Aorta (tissue), 5 donors: ENCODE measurements around the gene COX6B2. TPM values are rescaled to one million over a fixed set of nuclear protein-coding genes. Genes with fewer than 3 reads are reported as not detected.
A peak's percentile ranks its signal among the peaks of the same experiment; 100 is the strongest.

ENCODE experiments used
- ATAC-seq: fragments of 200-7000 bp; cut with Tn5 transposase; one replicate; pipeline ENCODE4 v1.9.1; 2022; ENCODE audit warnings: moderate library complexity; ENCODE audit not compliant: low FRiP score
- DNase-seq, 2 donors: peaks; one replicate each; pipeline ENCODE4 v3.0.0-alpha.2; 2020
- H3K27ac ChIP-seq, 2 donors: one replicate each; pipeline ENCODE4 v1.5.1; 2013; ENCODE audit warnings: low read length in 2 of 2, mild to moderate bottlenecking in 2 of 2, moderate library complexity in 2 of 2, control low read depth in 1 of 2, inconsistent platforms in 1 of 2, low read depth in 1 of 2
- H3K27me3 ChIP-seq, 2 donors: one replicate each; pipeline ENCODE4 v1.6.1; 2013; ENCODE audit warnings: control low read depth in 1 of 2, low read length in 1 of 2, mild to moderate bottlenecking in 1 of 2, moderate library complexity in 1 of 2; ENCODE audit not compliant: insufficient read depth in 2 of 2, control insufficient read depth in 1 of 2
- H3K36me3 ChIP-seq, 2 donors: one replicate each; pipeline ENCODE4 v1.6.1; 2013; ENCODE audit warnings: control low read depth in 1 of 2, low read length in 1 of 2, mild to moderate bottlenecking in 1 of 2; ENCODE audit not compliant: insufficient read depth in 2 of 2, control insufficient read depth in 1 of 2
- H3K4me1 ChIP-seq, 2 donors: one replicate each; pipeline ENCODE4 v1.6.1; 2013; ENCODE audit warnings: low read length in 2 of 2, control low read depth in 1 of 2, mild to moderate bottlenecking in 1 of 2, moderate library complexity in 1 of 2; ENCODE audit not compliant: insufficient read depth in 2 of 2, control insufficient read depth in 1 of 2
- H3K4me3 ChIP-seq, 2 donors: one replicate each; pipeline ENCODE4 v1.5.1; 2013; ENCODE audit warnings: low read length in 2 of 2, control low read depth in 1 of 2, mild to moderate bottlenecking in 1 of 2
- H3K9me3 ChIP-seq: one replicate; pipeline ENCODE4 v1.6.1; 2013; ENCODE audit warnings: mild to moderate bottlenecking, low read length; ENCODE audit not compliant: control insufficient read depth
- WGBS, 2 donors: extraction: QIAGEN DNeasy Blood & Tissue Kit; methylation state at CpG; one replicate each; pipeline ENCODE4 v1.1.7; 2013; 5-methylcytosine and 5-hydroxymethylcytosine counted together
- intact Hi-C, 2 donors: fragments of 100-400 bp; cut with DNase I; formaldehyde crosslinking; loops; one replicate each; pipeline versions ENCODE4 v1.14.2 to v1.15.0; 2022
- polyA plus RNA-seq, 2 donors: library from polyadenylated mRNA; stranded (reverse); fragments of 200-250 nt; gene quantifications; one replicate each; pipeline ENCODE4 v1.2.3, GENCODE V29; 2013
- total RNA-seq, 2 donors: library from RNA; stranded (reverse); fragmentation: NEBNext Ultra II Directional; extraction: Animal tissue kit (Norgen Biotek cat#: 25700); gene quantifications; one replicate each; pipeline ENCODE4 v1.2.1, GENCODE V29; 2021
- donor health status: healthy with polysubstance abuse.
- donor health status: Bipolar disorder and iron deficiency.
- donor health status: DM: no; HTN: no; CAD: no.
- donor health status: DM: no; HTN: no; CAD: no.
- donor health status: DM: yes; HTN: yes; CAD: no.

Gene COX6B2
- total and polyA plus RNA-seq, 4 donors: 0.19 to 0.99 TPM; not detected in 2

DNA sequence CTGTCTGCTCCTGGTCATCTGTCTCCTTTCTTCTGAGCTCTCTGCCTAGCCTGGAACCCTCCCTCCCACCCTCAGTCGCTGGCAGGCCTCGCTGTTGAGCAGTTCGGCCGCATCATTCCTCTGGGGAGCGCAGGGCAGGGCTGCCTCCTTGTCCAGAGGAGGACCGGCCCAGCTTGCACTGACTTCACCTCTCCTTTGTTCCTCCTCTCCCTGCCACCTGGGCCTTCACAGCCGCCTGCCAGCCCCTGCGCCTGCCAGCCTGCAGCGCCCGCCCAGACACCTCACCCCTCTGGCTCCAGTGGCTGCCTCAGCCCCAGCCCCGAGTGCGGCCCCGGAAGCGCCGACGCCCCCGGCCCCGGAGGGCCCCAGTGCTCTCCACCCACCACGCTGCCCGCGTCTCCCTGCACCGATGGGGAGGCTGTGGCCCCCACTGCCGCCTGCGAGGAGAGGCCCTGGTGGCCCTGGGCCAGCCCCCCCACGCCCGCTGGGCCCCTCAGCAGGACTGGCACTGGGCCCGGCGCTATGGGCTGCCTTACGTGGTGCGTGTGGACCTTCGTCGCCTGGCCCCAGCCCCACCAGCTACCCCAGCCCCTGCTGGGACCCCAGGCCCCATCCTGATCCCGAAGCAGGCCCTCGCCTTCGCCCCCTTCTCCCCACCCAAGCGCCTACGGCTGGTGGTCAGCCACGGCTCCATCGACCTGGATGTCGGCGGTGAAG lies 7.6 kb downstream of the COX6B2 start:
- DNase-seq: no peak
- Histone ChIP-seq H3K9me3 (no peaks in the 10 kb centered on the region), H3K27me3 (no peaks in the 10 kb centered on the region), H3K27ac (no peak overlapping the region), H3K4me3 (no peak overlapping the region), H3K4me1 (no peaks in the 10 kb centered on the region), H3K36me3 (no peaks in the 10 kb centered on the region)
- no peak for ATAC-seq
- WGBS, 2 donors: 87 to 91% methylated on average over 34 to 41 of the region's 41 CpGs
- intact Hi-C loops: no loop called here

DNA sequence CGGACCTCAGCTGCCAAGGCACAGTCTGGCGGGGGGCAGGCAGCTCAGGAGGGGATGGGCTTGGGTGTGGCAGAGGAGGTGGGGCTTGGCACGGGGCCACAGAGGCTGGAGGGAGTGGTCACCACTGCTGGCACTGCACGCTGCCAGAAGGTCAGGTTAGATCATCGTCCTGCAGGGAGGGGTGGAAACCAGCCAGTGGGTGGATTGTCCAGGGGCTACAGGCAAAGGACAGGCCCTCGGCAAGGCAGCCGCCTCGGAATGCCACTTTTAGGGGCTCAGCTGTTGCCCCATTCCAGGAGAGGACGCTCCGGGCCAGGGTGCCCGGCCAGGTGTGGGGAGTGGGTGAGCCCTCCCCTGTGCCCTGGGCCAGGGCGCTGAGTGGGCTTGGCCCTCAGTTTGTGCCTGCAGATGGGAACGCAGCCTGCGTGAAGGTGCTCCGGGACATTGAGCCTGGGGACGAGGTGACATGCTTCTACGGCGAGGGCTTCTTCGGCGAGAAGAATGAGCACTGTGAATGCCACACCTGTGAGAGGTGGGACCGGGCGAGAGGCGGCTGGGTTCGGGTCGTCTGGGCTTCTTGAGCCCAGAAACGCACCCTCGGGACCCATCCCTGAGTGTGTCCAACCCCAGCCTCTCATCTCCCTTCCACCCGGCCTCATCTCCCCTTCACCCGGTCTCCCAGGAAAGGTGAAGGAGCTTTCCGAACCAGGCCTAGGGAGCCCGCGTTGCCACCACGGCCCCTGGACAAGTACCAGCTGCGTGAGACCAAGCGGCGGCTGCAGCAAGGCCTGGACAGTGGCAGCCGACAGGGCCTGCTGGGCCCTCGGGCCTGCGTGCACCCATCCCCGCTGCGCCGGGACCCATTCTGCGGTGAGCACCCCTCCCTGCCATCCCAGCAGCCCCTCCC lies 8.4 kb downstream of the COX6B2 start:
- H3K4me3 ChIP-seq: no peak overlapping the region
- H3K36me3 ChIP-seq: no peaks in the 10 kb centered on the region
- intact Hi-C loops: no loop called here
- no peaks in the 10 kb centered on the region for H3K9me3 ChIP-seq
- no peaks in the 10 kb centered on the region for H3K27me3 ChIP-seq
- DNase-seq (peak in 1 of 2 donors; percentile 86), ATAC-seq (peak; percentile 5)
- H3K4me1 ChIP-seq: no peaks in the 10 kb centered on the region
- 88% methylated on average over 42 to 43 of the region's 43 CpGs for WGBS, 2 donors
- H3K27ac ChIP-seq: no peak overlapping the region

DNA sequence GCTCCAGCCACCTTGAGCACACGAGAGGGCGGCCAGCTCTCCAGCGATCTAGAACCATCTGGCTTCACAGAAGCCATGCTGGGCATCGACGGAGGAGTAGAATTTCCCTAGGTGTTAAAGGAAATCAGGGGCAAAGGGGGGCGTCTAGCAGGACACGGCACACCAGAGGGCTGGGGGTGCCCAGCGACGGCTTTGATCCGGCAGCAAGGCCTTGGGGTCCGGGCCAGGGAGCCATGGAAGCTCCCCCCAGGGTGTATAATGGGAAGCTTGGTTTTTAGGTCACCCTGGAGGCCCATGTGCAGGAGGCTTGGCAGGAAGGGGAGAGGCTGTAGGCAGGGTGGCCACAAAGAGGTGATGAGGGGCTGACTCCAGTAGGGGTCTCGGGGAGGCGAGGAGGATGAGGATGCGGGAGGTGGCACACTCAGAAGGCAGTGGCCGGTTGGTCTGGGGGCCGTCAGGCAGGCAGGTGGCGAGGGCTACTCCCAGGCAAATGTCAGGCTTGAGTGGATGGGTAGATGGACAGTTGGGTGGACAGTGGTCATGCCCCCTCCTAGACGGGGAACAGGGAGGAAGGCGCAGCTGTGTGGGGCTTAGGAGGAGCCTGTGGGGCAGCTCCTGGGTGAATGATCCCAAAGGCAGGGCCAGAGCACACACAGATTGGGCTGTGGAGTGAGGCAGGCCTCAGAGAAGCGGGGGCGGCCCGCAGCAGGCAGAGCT lies 9.3 kb downstream of the COX6B2 start:
- ATAC-seq (no peak), DNase-seq (no peak)
- 91% methylated on average over 22 of the region's 22 CpGs for WGBS, 2 donors
- Histone ChIP-seq H3K9me3 (no peaks in the 10 kb centered on the region), H3K27ac (no peak overlapping the region), H3K4me3 (no peak overlapping the region), H3K36me3 (no peaks in the 10 kb centered on the region), H3K4me1 (no peaks in the 10 kb centered on the region), H3K27me3 (no peaks in the 10 kb centered on the region)
- intact Hi-C loops: no loop called here

DNA sequence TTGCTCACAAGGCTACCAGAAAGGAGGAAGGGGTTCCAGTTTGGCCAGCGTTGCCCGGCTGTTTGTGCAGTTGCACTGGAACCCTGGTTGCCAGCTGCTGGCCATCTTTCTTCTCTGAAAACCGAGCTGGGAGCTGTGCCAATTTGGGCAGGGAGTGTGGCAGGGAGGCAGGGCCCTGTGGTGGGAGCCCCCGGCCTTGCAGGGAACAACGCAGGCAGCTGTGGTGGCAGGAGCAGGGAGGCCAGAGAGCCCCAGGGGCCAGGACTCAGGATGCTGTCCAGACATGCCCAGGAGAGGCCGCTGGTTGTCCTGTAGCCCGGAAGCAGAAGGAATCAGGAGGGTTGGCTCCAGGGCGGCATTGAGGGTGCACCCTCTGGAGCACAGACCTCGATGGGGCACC lies 10.1 kb downstream of the COX6B2 start:
- H3K4me1 ChIP-seq: no peaks in the 10 kb centered on the region
- H3K9me3 ChIP-seq: no peaks in the 10 kb centered on the region
- no peak overlapping the region for H3K4me3 ChIP-seq
- no peak overlapping the region for H3K27ac ChIP-seq
- intact Hi-C loops: loop anchor here in 1 of 2 donors (5.0 kb wide), 1 partner anchor 38 kb away; the partner anchor contains the start of gene TMEM238
- ATAC-seq: no peak
- H3K36me3 ChIP-seq: no peaks in the 10 kb centered on the region
- no peaks in the 10 kb centered on the region for H3K27me3 ChIP-seq
- DNase-seq: no peak
- 70 to 76% methylated on average over 8 to 9 of the region's 9 CpGs for WGBS, 2 donors

DNA sequence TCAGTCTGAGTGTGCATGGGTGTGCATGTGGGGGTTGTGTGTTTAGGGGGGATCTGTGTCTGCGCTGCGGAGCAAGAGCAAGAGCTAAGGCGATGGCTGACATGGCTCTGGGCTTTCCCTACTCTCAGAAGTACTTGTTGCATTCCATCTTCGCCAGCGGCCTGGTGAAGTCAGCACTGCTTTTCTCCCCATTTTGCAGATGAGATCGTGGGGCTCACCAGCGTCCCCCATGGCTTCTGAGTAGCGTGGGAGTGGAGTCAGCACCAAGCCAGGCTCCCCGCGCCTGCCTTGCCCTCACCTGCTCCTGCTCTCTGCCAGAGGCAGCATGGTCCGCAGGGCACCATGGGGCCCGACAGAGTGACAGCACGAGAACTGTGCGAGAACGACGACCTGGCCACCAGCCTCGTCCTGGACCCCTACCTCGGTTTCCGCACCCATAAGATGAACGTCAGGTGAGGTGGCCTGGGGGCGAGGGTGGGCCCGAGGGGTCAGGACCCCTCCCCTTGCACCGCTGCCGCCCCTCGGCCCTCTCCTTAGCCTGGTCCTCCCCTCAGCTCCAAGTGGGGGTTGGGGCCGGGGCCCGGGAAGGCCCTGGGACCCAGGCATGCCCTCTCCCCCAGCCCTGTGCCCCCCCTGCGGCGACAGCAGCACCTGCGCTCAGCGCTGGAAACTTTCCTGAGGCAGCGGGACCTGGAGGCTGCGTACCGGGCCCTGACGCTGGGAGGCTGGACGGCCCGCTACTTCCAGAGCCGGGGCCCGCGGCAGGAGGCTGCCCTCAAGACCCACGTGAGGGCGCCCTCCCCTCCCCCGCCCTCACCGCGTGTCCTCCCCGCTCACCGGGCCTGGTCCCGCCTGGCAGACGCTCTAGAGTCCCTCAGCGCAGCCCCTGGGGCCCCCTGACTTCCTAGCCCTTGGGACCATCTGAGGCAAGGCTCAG lies 12.7 kb downstream of the COX6B2 start:
- Histone ChIP-seq H3K36me3 (no peaks in the 10 kb centered on the region), H3K27me3 (no peaks in the 10 kb centered on the region), H3K27ac (no peak overlapping the region), H3K4me1 (no peaks in the 10 kb centered on the region), H3K4me3 (no peak overlapping the region), H3K9me3 (no peaks in the 10 kb centered on the region)
- ATAC-seq (no peak), DNase-seq (no peak)
- WGBS, 2 donors: 81 to 84% methylated on average over 44 to 50 of the region's 50 CpGs
- intact Hi-C loops: loop anchor here in 1 of 2 donors (5.0 kb wide), 1 partner anchor 40 kb away; the partner anchor contains the start of gene TMEM238

DNA sequence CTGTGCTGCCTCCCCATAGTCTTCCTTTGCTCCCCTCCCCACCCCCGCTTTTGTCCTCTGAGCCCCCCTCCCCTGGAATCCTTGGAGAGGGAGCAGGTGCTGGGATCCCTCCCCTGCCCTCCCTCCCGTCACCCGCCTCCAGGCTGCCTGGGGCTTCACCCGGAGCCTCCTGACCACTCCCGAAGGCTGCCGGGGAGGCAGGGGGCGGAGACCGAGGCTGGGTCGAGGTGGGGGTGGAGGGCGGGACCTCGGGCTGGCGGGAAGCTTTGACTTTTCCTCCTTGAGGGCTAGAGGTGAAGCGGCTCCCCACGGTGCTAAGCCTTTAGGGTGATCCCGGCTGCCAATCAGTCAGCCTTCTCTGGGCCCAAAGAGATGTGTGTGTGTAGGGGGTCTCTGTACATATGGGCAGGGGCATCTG lies 13.3 kb downstream of the COX6B2 start:
- Histone ChIP-seq H3K9me3 (no peaks in the 10 kb centered on the region), H3K27ac (no peak overlapping the region), H3K4me1 (no peaks in the 10 kb centered on the region), H3K4me3 (peak overlapping the region in 1 of 2 donors; percentile 11), H3K27me3 (no peaks in the 10 kb centered on the region), H3K36me3 (no peaks in the 10 kb centered on the region)
- ATAC-seq: no peak
- WGBS, 2 donors: 2 to 3% methylated on average over 14 to 15 of the region's 15 CpGs
- DNase-seq: peak; percentile 83 to 91
- intact Hi-C loops: loop anchor here in 1 of 2 donors (5.0 kb wide), 1 partner anchor 41 kb away; the partner anchor contains the start of gene TMEM238

DNA sequence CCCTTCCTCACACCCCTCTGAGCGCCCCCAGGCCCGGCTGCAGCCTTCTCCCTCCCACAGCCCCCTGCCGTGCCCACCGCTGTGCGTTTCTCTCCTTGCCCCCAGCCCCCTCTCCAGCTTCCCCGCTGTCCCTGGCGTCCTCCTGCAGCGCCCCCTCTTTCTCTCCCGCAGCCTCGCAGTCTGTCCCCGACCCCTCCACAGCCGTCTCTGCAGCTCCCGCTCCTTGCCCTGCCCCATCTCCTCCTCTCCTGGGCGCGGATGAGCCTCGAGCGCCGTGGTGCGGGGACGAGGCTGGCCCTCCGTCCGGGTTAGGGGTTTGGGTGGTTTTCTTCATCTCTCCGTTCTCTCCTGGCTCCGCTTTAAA lies 13.8 kb downstream of the COX6B2 start:
- H3K27ac ChIP-seq: no peak overlapping the region
- peak overlapping the region in 1 of 2 donors; percentile 11 for H3K4me3 ChIP-seq
- H3K4me1 ChIP-seq: no peaks in the 10 kb centered on the region
- H3K27me3 ChIP-seq: no peaks in the 10 kb centered on the region
- intact Hi-C loops: loop anchor here in 1 of 2 donors (5.0 kb wide), 1 partner anchor 42 kb away; the partner anchor contains the start of gene TMEM238
- DNase-seq (no peak), ATAC-seq (no peak)
- H3K36me3 ChIP-seq: no peaks in the 10 kb centered on the region
- 0 to 3% methylated on average over 20 to 24 of the region's 24 CpGs for WGBS, 2 donors
- no peaks in the 10 kb centered on the region for H3K9me3 ChIP-seq
